Choroid plexus epithelial cell (primary cell): ENCODE data around the gene KCNMB2.

ENCODE experiments used
- DNase-seq: peaks from one replicate; pipeline ENCODE4 v3.0.0-alpha.2; 2010; ENCODE audit warnings: low read depth
- H3K4me3 ChIP-seq: 2 replicates; pipeline ENCODE4 v1.5.1; 2011; ENCODE audit warnings: low read depth, mild to moderate bottlenecking, control low read depth, low read length, moderate library complexity
- TF ChIP-seq, protein P1 (sequence below): conservative IDR thresholded peaks from 2 replicates; pipeline ENCODE4 v1.5.1; 2011; ENCODE audit warnings: low read depth, mild to moderate bottlenecking, control low read depth, inconsistent platforms, low read length, moderate library complexity

The KCNMB2 gene

GRCh38 chr3:178593786-178594185 is 57.5 kb downstream of the KCNMB2 start:
- no peak for DNase-seq
- TF ChIP-seq, protein P1, sequence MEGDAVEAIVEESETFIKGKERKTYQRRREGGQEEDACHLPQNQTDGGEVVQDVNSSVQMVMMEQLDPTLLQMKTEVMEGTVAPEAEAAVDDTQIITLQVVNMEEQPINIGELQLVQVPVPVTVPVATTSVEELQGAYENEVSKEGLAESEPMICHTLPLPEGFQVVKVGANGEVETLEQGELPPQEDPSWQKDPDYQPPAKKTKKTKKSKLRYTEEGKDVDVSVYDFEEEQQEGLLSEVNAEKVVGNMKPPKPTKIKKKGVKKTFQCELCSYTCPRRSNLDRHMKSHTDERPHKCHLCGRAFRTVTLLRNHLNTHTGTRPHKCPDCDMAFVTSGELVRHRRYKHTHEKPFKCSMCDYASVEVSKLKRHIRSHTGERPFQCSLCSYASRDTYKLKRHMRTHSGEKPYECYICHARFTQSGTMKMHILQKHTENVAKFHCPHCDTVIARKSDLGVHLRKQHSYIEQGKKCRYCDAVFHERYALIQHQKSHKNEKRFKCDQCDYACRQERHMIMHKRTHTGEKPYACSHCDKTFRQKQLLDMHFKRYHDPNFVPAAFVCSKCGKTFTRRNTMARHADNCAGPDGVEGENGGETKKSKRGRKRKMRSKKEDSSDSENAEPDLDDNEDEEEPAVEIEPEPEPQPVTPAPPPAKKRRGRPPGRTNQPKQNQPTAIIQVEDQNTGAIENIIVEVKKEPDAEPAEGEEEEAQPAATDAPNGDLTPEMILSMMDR: no peak
- no peak overlapping the region for H3K4me3 ChIP-seq

DNA sequence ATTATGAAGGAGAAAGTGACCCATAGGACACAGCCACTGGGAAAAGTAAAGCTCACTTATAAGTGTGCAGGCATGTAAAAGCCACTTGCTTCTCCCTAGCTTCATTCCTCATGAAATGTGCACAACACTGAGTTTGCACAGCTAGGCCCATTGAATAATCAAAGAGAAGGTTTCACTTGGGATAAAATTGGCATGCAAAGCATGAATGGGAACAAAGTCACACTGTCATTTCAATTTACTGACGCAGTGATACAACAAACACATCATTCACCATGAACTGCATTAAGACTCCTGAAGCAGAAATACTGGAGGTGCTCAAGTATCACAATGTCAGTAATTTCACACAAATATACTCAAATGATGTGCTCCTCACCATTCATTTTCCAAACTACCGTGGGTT is 61.1 kb downstream of the KCNMB2 start:
- no peak for DNase-seq
- TF ChIP-seq, protein P1: no peak
- H3K4me3 ChIP-seq: no peak overlapping the region

GRCh38 chr3:178602856-178603255 is 66.6 kb downstream of the KCNMB2 start:
- H3K4me3 ChIP-seq: no peak overlapping the region
- TF ChIP-seq, protein P1: no peak
- no peak for DNase-seq

DNA sequence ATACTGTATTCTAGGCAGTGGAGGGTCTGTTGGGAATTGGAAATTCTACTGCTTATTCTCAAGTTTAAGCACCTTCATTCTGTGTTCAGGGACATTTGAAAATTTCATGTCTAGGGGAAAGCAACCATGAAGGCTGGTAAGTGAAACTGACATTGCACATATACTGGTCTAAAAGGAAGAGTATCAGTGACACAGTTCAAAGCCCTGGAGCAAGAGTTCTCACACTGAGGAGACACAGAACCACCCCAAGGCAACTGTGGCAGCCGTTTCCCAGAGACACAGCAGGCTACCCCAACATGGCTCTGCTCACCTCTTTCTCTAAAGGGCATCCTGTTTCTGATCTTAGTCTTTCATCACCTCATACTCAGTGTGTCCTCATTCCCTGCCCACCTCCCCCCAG is 67.5 kb downstream of the KCNMB2 start:
- DNase-seq: no peak
- TF ChIP-seq, protein P1: no peak
- no peak overlapping the region for H3K4me3 ChIP-seq

GRCh38 chr3:178618197-178618596 is 82.0 kb downstream of the KCNMB2 start:
- no peak for DNase-seq
- H3K4me3 ChIP-seq: no peak overlapping the region
- TF ChIP-seq, protein P1: no peak

- no peak overlapping the region for H3K4me3 ChIP-seq
- DNase-seq: no peak
- TF ChIP-seq, protein P1: no peak
Measured at GRCh38 chr3:178618896-178619295, 82.7 kb downstream of the KCNMB2 start.

DNA sequence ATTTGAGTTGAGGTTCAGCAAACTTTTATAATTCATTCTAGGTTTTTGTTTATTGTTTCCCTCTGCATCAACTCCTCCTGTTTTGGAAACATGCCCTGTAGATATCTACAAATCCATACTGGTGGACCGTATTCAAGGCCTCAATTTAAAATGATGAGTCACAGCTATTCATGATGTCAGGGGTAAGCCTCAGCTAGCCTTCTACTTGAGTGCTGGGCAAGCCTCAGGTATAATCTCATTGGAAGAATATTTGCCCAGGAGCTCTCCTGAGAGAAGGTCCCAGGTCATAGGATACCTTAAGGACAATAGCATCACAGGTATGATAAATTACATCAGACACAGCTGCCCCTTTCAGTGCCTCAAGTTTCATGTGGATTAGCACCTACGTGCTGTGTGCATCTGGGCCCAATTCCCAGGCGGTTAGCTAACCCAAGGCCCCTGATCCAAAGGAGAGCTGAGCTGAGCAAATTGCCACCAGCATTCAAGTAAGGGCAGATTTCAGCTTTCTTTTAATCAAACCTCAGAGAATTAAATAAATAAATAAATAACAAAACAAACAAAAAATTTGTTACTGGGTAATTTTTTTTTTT is 87.5 kb downstream of the KCNMB2 start:
- no peak for DNase-seq
- TF ChIP-seq, protein P1: no peak
- H3K4me3 ChIP-seq: no peak overlapping the region
